ENCODE measurements around the gene DAPK2. TPM values are rescaled to one million over a fixed set of nuclear protein-coding genes. Genes with fewer than 3 reads are reported as not detected.

The DAPK2 gene
- total RNA-seq, 1 donor = 0.81 TPM

DNA sequence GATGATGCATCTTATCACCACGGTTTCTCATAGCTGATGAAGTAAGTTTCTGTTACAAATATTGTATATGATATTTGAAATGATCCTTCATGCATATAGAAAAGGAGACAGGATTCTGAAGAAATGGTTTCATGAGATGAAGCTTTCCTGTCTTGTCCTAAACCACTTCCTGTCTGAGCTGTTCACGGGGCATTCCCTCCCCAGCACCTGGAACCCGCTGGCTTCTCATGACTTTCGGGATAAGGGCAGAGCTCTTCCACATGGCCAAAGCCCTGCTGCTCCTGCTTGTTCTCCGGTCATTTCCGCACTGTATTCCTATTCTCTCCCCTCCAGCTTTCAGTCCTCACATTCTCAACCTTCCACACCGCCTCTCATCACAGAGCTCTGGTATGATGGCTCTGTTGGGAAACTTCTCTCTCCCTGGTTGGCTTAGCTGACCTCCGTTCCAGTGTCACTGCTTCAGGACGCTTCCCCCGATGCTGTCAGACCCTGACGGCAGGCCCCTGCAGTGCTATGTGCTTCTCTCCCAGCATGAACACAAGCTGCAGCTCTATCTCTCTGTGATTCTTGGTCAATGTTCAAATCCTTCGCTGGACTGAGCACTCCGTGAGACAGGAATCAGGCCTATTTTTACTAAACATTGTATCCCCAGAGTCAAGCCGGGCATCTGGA is 125.6 kb downstream of the DAPK2 start:
- no peak for DNase-seq (ENCODE audit: low read depth in 2 of 3, low spot score in 2 of 3)

GRCh38 chr15:63918901-63919348 is 127.4 kb downstream of the DAPK2 start:
- DNase-seq (ENCODE audit: low read depth in 2 of 3, low spot score in 2 of 3) = peak in 1 of 3 donors; percentile 22

GRCh38 chr15:63918317-63918672 is 128.0 kb downstream of the DAPK2 start:
- DNase-seq (ENCODE audit: low read depth in 2 of 3, low spot score in 2 of 3) = no peak

DNA sequence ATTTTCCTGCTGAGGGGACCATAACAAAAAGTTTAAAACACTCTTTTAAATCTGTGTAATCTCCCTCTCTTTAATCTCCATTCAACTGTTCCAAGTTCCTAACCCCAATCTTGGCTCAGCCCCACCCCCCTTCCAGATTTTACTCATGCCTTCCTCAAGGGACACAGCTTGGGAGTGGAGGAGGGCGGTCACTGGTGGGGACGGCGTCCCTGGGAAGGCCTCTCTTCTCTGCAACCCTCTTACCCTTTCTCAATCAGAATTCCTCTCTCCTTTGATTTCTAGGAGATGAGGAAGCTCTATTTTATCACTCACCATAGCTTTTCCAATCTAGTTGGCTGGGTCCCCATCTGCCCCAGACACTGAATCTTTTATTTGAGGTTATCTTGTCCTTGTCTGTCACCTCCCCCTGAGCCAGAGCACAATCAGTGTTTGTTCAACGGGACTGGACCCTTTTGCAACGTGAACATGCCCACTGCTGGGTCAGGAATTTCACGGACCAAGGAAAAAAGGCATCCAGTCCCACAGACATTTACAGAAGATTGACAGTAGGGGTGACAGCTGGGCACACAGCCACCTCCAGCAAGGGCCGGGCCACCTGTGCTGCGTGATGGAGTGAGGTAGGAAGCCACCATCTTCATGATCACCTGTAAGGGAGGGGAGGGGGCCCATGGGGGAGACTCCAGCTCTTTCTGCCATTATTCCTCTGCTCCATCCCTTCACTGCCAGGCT is 128.5 kb downstream of the DAPK2 start:
- no peak for DNase-seq (ENCODE audit: low read depth in 2 of 3, low spot score in 2 of 3)

DNA sequence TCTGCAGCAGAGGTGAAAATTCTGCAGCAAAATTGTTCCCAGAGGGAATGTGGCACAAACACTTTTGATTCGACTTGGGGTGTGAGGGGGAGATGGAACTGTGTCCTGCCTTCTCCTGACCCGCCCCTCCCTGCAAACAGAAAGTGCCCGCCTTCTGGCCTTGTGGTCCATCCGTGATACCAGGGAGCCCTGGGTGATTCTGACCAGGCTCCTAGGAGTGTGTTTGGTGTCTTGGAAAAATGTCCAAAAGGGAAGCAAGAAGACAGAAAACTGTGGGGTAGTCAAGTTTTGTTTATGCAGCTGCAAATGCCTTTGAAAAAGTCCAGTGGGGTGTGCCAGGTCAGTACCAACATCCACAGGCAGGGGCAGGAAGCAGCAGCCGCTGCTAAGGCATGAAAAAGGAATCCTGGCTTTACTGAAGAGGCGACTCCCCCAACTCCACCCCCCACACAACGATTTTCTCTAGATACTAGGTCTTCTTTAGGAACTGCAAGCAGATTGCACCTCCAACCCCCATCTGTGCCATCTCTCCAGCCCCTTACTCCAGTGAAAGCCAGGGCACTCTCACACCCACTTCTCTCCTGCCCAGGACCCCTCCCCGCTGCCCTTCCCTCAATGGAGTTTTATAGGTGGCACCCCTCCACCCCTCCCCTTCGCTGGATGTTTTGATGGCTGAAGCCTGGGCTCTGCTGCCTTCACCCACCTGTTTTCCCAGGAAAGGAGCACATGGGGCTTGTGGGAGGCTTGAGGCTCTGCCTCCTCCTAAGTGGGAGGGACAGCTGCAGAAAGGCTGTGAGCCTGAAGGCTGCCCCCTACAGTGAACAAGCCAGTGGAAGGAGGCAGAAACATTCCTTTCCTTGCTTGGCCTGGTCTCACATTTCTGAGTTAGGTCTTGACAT is 130.2 kb downstream of the DAPK2 start:
- DNase-seq (ENCODE audit: low read depth in 2 of 3, low spot score in 2 of 3) = peak in 1 of 3 donors; percentile 32

DNA sequence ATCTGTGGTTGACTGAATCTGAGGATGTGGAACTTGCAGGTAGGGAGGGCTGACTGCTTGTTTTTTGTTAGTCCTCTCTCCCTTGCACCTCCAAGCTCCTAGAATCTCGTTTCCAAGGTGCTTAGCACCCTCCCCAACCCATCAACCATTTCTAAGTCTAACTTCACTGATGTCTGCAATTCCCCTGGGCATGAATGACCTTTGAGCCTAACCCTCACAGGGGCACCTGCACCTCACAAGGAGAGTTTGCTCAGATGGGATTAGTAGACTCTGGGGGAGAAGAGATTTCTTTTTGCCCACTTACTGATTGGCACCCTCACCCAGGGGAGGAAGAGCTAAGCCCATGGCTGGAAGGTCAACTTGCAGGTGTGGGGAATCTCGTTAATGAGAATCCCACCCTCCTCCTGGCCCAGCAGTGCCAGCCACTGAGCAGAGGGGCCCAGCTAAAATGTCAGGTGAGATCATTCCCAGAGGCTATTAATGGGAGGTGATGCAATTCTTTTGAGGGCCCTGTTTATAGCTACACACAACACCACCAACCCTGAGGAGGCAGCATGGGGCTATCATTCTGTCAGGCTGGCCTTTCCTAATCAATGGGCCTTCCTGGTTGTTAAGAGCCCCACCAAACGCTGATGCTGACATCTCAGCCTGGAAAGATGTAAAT is 130.9 kb downstream of the DAPK2 start:
- DNase-seq (ENCODE audit: low read depth in 2 of 3, low spot score in 2 of 3) = no peak

DNA sequence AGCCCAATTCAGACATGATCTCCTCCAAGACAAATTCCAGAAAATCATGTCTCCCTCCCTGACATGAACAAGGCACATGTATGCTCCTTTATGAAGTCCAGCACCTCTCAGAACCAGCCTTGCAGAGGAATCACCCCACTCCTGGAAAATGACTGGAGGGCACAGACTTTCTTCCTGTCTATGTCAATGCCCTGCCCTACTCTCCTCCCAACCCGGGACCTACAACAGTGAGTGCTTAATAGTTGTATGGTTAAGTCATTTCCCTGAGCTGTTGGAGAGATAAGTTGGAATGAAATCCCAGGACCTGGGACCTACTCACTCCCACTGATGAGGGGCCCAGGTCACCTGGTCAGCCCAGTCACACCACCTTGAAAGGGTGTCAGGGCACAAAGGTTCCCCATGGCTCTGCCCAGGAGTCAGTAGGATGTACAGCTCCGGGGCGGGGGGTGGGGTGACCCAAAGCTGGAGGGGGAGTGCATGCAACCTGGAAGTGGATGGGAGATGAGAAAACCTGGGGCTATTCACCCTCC is 132.4 kb downstream of the DAPK2 start:
- DNase-seq (ENCODE audit: low read depth in 2 of 3, low spot score in 2 of 3) = no peak

GRCh38 chr15:63913336-63913735 is 132.9 kb downstream of the DAPK2 start:
- no peak for DNase-seq (ENCODE audit: low read depth in 2 of 3, low spot score in 2 of 3)

- DNase-seq (ENCODE audit: low read depth in 2 of 3, low spot score in 2 of 3) = no peak
Measured at GRCh38 chr15:63912061-63912615, 134.1 kb downstream of the DAPK2 start.

DNA sequence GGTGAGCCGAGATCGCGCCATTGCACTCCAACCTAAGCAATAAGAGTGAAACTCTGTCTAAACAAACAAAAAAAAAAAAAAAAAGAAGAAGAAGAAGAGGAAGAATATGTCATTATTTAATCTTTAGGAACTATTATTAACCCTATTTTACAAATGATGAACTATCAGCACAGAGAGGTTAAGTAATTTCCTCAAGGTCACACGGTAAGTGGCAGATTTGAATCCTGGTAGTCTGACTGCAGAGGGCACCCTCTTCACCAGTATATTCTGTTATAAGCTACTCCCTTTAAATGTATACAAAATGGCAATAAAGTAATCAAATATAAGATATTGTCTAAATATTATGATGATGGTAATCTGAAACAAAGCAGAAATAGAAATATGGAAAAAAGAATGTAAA is 135.1 kb downstream of the DAPK2 start:
- no peak for DNase-seq (ENCODE audit: low read depth in 2 of 3, low spot score in 2 of 3)

DNA sequence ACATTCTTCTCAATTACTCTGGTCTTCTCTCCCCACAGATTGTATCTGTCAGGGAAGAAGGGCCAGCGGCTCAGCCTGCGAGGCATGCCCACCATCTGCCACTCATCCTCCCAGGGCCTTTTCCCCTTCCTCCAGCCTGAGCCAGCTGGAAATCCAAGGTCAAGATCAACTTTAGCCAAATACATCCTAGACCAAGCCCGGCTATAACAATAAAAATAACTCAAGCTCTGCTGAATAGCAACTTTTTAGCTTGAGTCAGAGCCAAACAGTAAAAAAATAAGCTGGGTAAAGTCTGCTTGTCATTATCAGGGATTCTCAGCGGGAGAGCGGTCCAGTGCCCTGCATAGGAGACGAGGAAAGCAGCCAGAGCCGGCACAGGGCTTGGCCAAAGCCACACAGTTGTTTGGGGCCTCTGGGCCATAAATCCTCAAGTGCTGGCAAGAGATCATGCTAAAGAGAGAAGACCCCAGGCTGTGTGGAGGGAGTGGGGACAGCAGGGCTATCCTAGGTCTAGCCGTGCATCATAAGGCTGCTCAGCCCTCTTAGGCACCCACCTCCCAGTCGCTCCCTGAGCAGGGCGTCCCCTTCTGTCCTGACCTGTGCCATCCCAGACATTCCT is 136.4 kb downstream of the DAPK2 start:
- no peak for DNase-seq (ENCODE audit: low read depth in 2 of 3, low spot score in 2 of 3)

GRCh38 chr15:63908991-63909390 is 137.3 kb downstream of the DAPK2 start:
- no peak for DNase-seq (ENCODE audit: low read depth in 2 of 3, low spot score in 2 of 3)

DNA sequence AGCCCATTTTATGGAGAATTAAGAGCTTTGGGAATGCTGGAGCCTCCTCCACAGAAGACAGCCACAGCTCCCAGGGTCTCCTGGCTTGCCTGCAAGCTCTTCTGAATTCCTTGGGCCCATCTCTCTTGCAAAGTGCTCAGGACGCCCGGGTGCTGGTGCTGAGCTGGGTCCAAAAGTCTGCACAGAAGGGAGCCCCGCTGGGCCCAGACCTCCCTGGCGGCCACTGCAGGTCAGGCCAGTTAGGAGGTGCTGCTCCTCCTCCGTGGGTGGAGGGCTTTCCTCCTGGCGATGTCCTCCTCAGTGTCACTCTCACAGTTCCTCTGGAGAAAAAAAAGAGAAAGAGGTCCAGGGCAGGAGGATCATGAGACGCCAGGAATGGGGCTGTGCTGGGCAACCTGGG is 138.0 kb downstream of the DAPK2 start:
- no peak for DNase-seq (ENCODE audit: low read depth in 2 of 3, low spot score in 2 of 3)

DNA sequence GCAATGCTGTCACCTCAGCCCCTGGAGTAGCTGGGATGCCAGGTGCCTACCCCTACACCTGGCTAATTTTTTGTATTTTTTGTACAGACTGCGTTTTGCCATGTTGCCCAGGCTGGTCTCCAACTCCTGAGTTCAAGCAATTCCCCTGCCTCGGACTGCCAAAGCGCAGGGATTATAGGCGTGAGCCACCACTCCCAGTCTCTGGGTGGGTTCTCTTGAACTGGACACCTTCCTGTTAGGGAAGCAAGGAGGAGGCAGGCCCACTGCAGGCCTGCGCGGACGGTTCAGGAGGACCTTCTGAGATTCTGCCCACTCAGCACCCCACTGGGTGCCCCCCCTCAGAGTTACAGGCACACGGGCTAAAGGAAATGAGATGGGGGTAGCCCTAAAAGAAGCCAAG is 138.8 kb downstream of the DAPK2 start:
- no peak for DNase-seq (ENCODE audit: low read depth in 2 of 3, low spot score in 2 of 3)

GRCh38 chr15:63906266-63906584 is 140.1 kb downstream of the DAPK2 start:
- DNase-seq (ENCODE audit: low read depth in 2 of 3, low spot score in 2 of 3) = no peak

GRCh38 chr15:63905558-63906265 is 140.6 kb downstream of the DAPK2 start:
- peak in 1 of 3 donors; percentile 64 for DNase-seq (ENCODE audit: low read depth in 2 of 3, low spot score in 2 of 3)

DNA sequence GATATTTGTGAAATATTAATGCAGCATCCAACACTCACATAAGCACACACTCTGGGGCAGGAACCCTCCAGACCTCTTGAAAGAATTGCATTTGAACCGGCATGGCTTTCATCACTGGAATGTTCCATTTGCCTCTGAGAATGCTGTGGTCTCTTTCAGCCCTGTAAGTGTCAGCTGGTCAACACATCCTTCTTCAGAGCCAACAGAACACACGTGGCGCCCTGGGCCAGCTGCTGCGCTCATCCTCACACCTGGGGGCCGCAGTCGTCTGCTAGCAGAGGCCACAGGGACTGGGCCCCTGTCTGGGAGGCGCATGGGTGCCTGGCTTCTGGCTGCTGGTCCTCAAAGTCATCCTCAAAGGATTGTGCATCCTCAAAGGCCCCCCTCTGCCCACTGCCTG is 141.2 kb downstream of the DAPK2 start:
- DNase-seq (ENCODE audit: low read depth in 2 of 3, low spot score in 2 of 3) = no peak

DNA sequence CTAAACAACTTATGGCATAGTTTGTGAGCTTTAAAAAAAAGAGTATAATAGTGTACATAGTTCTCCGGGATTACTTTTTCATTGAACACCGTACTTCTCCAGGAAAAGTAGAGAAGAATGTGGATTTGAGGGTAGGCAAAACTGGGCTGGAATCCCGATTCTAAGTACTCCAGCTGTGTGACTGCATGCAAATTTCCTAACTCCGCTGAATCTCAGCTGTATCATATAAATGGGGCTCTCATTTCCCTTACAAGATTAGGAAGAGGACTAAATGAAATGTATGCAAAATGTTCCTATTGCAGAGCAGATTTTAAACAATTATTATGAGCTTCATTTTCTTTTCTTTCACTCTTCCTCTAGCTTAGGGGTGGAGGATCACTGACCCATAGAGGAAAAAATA is 142.2 kb downstream of the DAPK2 start:
- DNase-seq (ENCODE audit: low read depth in 2 of 3, low spot score in 2 of 3) = no peak

- DNase-seq (ENCODE audit: low read depth in 2 of 3, low spot score in 2 of 3) = no peak
Measured at GRCh38 chr15:63902671-63903035, 143.6 kb downstream of the DAPK2 start.

Measured in hematopoietic multipotent progenitor cell (in vitro differentiated cells).